Endothelial cell (in vitro differentiated cells): ENCODE data around the gene MYO3A. TPM values are rescaled to one million over a fixed set of nuclear protein-coding genes. Genes with fewer than 3 reads are reported as not detected.

ENCODE experiments used
- DNase-seq: peaks from one replicate; pipeline ENCODE4 v3.0.0; 2021; ENCODE audit warnings: low spot score
- H3K27ac Mint-ChIP-seq: one replicate; pipeline ENCODE4 v1.8.0; 2021; ENCODE audit warnings: mixed read lengths, inconsistent platforms; ENCODE audit not compliant: unreplicated experiment
- H3K27me3 Mint-ChIP-seq: one replicate; pipeline ENCODE4 v1.8.0; 2021; ENCODE audit warnings: mild to moderate bottlenecking, moderate library complexity, mixed read lengths, inconsistent platforms; ENCODE audit not compliant: unreplicated experiment
- H3K36me3 Mint-ChIP-seq: one replicate; pipeline ENCODE4 v1.8.0; 2021; ENCODE audit warnings: mild to moderate bottlenecking, low read depth, mixed read lengths, inconsistent platforms; ENCODE audit not compliant: unreplicated experiment
- H3K4me1 Mint-ChIP-seq: one replicate; pipeline ENCODE4 v1.8.0; 2021; ENCODE audit warnings: mild to moderate bottlenecking, mixed read lengths, inconsistent platforms; ENCODE audit not compliant: unreplicated experiment
- H3K4me3 Mint-ChIP-seq: one replicate; pipeline ENCODE4 v1.8.0; 2021; ENCODE audit warnings: mild to moderate bottlenecking, mixed read lengths, inconsistent platforms; ENCODE audit not compliant: unreplicated experiment
- H3K9me3 Mint-ChIP-seq: one replicate; pipeline ENCODE4 v1.8.0; 2021; ENCODE audit warnings: mixed read lengths, inconsistent platforms; ENCODE audit not compliant: unreplicated experiment
- total RNA-seq: library from RNA; stranded (reverse); fragmentation: NEBNext Ultra II Directional; extraction: Animal tissue kit (Norgen Biotek cat#: 25700); gene quantifications from one replicate; pipeline ENCODE4 v1.2.1, GENCODE V29; 2021; ENCODE audit not compliant: unreplicated experiment
- TF ChIP-seq, protein P1 (sequence below): fragments of 200-600 bp; sonication (generic); IDR thresholded peaks from one replicate; pipeline ENCODE4 v1.5.0; 2021; ENCODE audit warnings: antibody characterized with exemption; ENCODE audit not compliant: unreplicated experiment

The MYO3A gene
- total RNA-seq, 1 donor from 2014 or later, result 11.4 TPM

DNA sequence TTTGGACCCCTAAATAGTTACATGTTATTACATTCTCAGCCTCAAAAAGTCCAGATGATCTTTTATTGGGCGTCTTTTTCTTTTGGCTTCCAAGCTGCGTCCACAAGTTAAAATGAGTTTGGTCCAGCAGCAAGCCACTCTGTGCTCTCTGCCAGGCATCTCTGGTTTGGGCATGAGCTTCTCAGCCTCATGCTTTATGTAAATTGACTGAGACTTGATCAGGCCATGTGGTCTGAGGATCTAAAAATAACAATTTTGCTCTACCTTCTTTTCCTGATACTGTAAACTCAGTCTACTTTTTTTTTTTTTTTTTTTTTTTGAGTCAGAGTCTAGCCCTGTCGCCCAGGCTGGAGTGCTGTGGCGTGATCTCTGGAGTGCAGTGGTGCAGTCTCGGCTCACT is 298.1 kb downstream of the MYO3A start:
- H3K36me3 Mint-ChIP-seq, result peaks cover 4% of the 10 kb centered on the region
- DNase-seq, result no peak

DNA sequence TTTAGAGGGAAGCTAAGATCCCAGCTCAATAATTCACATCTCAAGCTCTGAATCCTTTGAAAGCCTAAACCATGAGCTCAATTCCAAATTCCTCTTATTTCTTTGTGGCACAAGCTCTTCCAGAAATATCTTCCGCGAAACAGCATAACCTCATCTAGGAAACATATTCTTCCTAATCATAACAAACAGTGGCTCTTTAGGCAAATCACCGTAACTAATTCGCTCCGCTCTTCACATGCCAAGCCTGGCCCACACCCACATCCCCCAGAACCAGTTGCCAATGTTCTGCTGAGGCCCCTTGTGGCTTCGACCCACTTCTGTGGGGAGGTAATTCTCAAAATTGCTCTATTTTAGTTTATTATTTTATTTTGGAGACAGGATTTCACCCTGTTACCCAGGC is 301.7 kb downstream of the MYO3A start:
- peaks cover 5% of the 10 kb centered on the region for H3K4me1 Mint-ChIP-seq
- no peaks in the 10 kb centered on the region for H3K36me3 Mint-ChIP-seq
- H3K27ac Mint-ChIP-seq, result no peak overlapping the region
- no peaks in the 10 kb centered on the region for H3K9me3 Mint-ChIP-seq
- H3K27me3 Mint-ChIP-seq, result peaks cover 5% of the 10 kb centered on the region
- no peak overlapping the region for H3K4me3 Mint-ChIP-seq
- no peak for DNase-seq
- TF ChIP-seq, protein P1, sequence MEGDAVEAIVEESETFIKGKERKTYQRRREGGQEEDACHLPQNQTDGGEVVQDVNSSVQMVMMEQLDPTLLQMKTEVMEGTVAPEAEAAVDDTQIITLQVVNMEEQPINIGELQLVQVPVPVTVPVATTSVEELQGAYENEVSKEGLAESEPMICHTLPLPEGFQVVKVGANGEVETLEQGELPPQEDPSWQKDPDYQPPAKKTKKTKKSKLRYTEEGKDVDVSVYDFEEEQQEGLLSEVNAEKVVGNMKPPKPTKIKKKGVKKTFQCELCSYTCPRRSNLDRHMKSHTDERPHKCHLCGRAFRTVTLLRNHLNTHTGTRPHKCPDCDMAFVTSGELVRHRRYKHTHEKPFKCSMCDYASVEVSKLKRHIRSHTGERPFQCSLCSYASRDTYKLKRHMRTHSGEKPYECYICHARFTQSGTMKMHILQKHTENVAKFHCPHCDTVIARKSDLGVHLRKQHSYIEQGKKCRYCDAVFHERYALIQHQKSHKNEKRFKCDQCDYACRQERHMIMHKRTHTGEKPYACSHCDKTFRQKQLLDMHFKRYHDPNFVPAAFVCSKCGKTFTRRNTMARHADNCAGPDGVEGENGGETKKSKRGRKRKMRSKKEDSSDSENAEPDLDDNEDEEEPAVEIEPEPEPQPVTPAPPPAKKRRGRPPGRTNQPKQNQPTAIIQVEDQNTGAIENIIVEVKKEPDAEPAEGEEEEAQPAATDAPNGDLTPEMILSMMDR, result no peak

More for the DNA sequence above, 298.1 kb downstream of the MYO3A start:
- Mint-ChIP-seq H3K27ac (no peak overlapping the region), H3K27me3 (peaks cover 1% of the 10 kb centered on the region), H3K9me3 (no peaks in the 10 kb centered on the region), H3K4me3 (no peak overlapping the region), H3K4me1 (peaks cover 10% of the 10 kb centered on the region)
- TF ChIP-seq, protein P1, result no peak

DNA sequence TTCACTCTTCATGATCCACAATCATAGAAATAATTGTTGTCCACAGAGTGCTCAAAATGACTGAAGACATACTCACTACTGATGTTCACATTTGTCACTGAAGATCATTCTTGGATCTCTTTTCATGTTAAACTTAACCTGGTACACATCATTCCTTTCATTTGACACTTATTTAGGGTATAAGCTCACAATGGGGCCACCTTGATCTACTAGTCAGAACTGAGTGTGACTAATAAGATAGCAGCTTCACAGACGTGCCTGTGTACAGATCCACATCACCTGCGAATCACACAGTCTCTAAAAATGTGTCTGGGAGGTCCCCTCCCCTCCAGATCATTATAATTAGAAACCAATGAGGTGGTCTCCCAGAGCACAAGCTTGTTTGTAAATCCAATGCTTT is 304.3 kb downstream of the MYO3A start:
- H3K27ac Mint-ChIP-seq, result no peak overlapping the region
- no peak for DNase-seq

GRCh38 chr10:26242706-26243350 is 308.8 kb downstream of the MYO3A start:
- H3K4me3 Mint-ChIP-seq, result no peak overlapping the region
- DNase-seq, result no peak
- no peaks in the 10 kb centered on the region for H3K9me3 Mint-ChIP-seq
- TF ChIP-seq, protein P1, result no peak
- peaks cover 6% of the 10 kb centered on the region for H3K27me3 Mint-ChIP-seq
- no peak overlapping the region for H3K27ac Mint-ChIP-seq
- peaks cover under 1% of the 10 kb centered on the region for H3K4me1 Mint-ChIP-seq
- H3K36me3 Mint-ChIP-seq, result no peaks in the 10 kb centered on the region

More for the DNA sequence above, 304.3 kb downstream of the MYO3A start:
- Mint-ChIP-seq H3K36me3 (no peaks in the 10 kb centered on the region), H3K27me3 (peaks cover 3% of the 10 kb centered on the region), H3K4me3 (no peak overlapping the region), H3K4me1 (no peaks in the 10 kb centered on the region), H3K9me3 (no peaks in the 10 kb centered on the region)
- TF ChIP-seq, protein P1, result no peak

GRCh38 chr10:26243351-26243720 is 309.3 kb downstream of the MYO3A start:
- Mint-ChIP-seq H3K27me3 (peaks cover 10% of the 10 kb centered on the region), H3K4me1 (peaks cover 5% of the 10 kb centered on the region), H3K9me3 (no peaks in the 10 kb centered on the region), H3K36me3 (no peaks in the 10 kb centered on the region), H3K4me3 (no peak overlapping the region), H3K27ac (no peak overlapping the region)
- DNase-seq, result no peak
- TF ChIP-seq, protein P1, result no peak
